ENCODE results near the gene DNAAF5. TPM values are rescaled to one million over a fixed set of nuclear protein-coding genes. Genes with fewer than 3 reads are reported as not detected.

The DNAAF5 gene
- total and polyA plus RNA-seq, 9 of the 15 experiments (the other 6 are each of a cell fraction or from before 2014, with no cell fraction given) = 3.1 to 69.7 (median 19.1) TPM

DNA sequence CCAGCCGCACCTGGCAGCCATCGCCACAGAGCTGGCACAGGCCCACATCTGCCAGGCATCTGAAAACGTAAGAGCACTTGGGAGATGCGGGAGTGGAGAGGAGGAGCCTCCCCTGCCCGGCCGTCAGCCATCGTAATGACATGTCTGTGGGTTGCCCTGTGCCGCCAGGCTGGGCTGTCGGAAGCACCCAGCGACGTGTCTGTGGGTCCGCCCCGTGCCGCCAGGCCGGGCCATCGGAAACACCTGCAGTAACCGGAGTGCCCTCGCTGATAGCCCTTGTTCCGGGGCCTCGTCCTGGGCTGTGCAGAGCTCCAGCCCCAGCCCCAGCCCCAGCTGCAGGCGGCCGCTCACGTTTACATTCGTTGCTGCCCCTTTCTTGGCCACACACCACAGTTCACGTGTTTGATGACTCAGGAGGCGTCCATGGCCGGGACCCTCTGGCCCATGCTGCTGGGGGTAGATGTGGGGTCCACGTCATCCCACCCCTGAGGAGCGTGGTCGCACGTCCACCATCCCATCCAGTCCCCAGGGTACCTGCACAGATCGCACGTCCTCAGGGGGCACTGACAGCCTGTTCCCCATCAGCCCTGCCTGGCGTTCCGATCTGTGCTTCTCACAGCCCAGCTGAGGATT is 30.5 kb downstream of the DNAAF5 start:
- BruUV-seq (replicated peaks) = no TSS peak
- CTCF ChIA-PET (ENCODE audit: low intra/inter-chr PET ratio) = no interaction called here
- H3K9ac ChIP-seq (ENCODE audit: insufficient read depth in 1 of 2, low read depth in 2 of 2, low read length in 2 of 2) = no peak overlapping the region

More for the DNA sequence above, 30.5 kb downstream of the DNAAF5 start:
- H3K27me3 ChIP-seq (ENCODE audit: control insufficient read depth in 2 of 2, insufficient read depth in 2 of 2, low read length in 2 of 2) = no peaks in the 10 kb centered on the region
- no peaks in the 10 kb centered on the region for H3K79me2 ChIP-seq (ENCODE audit: control insufficient read depth, insufficient read depth, low read length)
- intact Hi-C loops (cut with micrococcal nuclease) = no loop called here
- peaks cover 86% of the 10 kb centered on the region; the same call in 2 of the 3 replicates for H3K36me3 ChIP-seq (ENCODE audit: control insufficient read depth, insufficient read depth, low read length)
- peaks cover 0 to 16% of the 10 kb centered on the region in 2 experiments; a peak in 3 of 5 replicates for H3K4me1 ChIP-seq (replicated peaks in 1 of 2; ENCODE audit: control insufficient read depth in 2 of 2, insufficient read depth in 2 of 2, low read length in 2 of 2)
- POLR2A ChIA-PET = no interaction called here
- H3K9me1 ChIP-seq (ENCODE audit: control insufficient read depth, insufficient read depth, low read length) = no peaks in the 10 kb centered on the region
- no peak overlapping the region for H3K4me3 ChIP-seq
- no peak for DNase-seq (ENCODE audit: extremely low read depth in 1 of 4, low spot score in 3 of 4)
- H3K27ac ChIP-seq (ENCODE audit: extremely low read depth, low read depth, low read length) = no peak overlapping the region
- TF ChIP-seq, protein P1, sequence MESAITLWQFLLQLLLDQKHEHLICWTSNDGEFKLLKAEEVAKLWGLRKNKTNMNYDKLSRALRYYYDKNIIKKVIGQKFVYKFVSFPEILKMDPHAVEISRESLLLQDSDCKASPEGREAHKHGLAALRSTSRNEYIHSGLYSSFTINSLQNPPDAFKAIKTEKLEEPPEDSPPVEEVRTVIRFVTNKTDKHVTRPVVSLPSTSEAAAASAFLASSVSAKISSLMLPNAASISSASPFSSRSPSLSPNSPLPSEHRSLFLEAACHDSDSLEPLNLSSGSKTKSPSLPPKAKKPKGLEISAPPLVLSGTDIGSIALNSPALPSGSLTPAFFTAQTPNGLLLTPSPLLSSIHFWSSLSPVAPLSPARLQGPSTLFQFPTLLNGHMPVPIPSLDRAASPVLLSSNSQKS (CRISPR knock-in tag; IDR thresholded peaks at IDR 0.05) = no peak
- TF ChIP-seq ZNF316 (IDR thresholded peaks at IDR 0.05) (no peak), ATF1 (CRISPR knock-in tag; IDR thresholded peaks at IDR 0.05) (no peak), ATF1 (tag; IDR thresholded peaks at IDR 0.05) (no peak), TCF3 (CRISPR knock-in tag; IDR thresholded peaks at IDR 0.05) (no peak), POLR2G (IDR thresholded peaks at IDR 0.05; ENCODE audit: low read depth, low read length) (0 out of 2 replicates have a peak, but pooled peaks have one; percentile 13), POLR2B (IDR thresholded peaks at IDR 0.05; ENCODE audit: low read depth, partially characterized antibody) (no peak)
- TF ChIP-seq, protein P2, sequence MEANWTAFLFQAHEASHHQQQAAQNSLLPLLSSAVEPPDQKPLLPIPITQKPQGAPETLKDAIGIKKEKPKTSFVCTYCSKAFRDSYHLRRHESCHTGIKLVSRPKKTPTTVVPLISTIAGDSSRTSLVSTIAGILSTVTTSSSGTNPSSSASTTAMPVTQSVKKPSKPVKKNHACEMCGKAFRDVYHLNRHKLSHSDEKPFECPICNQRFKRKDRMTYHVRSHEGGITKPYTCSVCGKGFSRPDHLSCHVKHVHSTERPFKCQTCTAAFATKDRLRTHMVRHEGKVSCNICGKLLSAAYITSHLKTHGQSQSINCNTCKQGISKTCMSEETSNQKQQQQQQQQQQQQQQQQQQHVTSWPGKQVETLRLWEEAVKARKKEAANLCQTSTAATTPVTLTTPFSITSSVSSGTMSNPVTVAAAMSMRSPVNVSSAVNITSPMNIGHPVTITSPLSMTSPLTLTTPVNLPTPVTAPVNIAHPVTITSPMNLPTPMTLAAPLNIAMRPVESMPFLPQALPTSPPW (CRISPR knock-in tag; IDR thresholded peaks at IDR 0.05) = no peak
- TF ChIP-seq, protein P3, sequence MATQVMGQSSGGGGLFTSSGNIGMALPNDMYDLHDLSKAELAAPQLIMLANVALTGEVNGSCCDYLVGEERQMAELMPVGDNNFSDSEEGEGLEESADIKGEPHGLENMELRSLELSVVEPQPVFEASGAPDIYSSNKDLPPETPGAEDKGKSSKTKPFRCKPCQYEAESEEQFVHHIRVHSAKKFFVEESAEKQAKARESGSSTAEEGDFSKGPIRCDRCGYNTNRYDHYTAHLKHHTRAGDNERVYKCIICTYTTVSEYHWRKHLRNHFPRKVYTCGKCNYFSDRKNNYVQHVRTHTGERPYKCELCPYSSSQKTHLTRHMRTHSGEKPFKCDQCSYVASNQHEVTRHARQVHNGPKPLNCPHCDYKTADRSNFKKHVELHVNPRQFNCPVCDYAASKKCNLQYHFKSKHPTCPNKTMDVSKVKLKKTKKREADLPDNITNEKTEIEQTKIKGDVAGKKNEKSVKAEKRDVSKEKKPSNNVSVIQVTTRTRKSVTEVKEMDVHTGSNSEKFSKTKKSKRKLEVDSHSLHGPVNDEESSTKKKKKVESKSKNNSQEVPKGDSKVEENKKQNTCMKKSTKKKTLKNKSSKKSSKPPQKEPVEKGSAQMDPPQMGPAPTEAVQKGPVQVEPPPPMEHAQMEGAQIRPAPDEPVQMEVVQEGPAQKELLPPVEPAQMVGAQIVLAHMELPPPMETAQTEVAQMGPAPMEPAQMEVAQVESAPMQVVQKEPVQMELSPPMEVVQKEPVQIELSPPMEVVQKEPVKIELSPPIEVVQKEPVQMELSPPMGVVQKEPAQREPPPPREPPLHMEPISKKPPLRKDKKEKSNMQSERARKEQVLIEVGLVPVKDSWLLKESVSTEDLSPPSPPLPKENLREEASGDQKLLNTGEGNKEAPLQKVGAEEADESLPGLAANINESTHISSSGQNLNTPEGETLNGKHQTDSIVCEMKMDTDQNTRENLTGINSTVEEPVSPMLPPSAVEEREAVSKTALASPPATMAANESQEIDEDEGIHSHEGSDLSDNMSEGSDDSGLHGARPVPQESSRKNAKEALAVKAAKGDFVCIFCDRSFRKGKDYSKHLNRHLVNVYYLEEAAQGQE (IDR thresholded peaks at IDR 0.05; ENCODE audit: borderline replicate concordance) = no peak
- TF ChIP-seq, protein P3 (CRISPR knock-in tag; IDR thresholded peaks at IDR 0.05; ENCODE audit: low read depth) = no peak
- H3K9me3 ChIP-seq (replicated peaks; ENCODE audit: control insufficient read depth, insufficient read depth, low read depth, low read length) = no peaks in the 10 kb centered on the region
- WGBS (ENCODE audit: insufficient coverage, low coverage, missing lambda C conversion rate) = 97% methylated on average over 21 of the region's 35 CpGs
- H2AFZ ChIP-seq (ENCODE audit: low read depth, low read length) = no peak overlapping the region
- H3K4me2 ChIP-seq (ENCODE audit: insufficient read depth, low read length) = no peak overlapping the region
- in situ Hi-C loops (cut with MboI) = no loop called here
- H4K20me1 ChIP-seq (replicated peaks; ENCODE audit: control insufficient read depth, insufficient read depth, low read length) = no peaks in the 10 kb centered on the region
- no peak for FAIRE-seq
- ATAC-seq = no peak

Measured in K562 (cell line).